IPS-NIHi11 (cell line): ENCODE measurements around the gene CEP295NL.
"Not testable (repeated sequence)": the region's sequence is repeated elsewhere in the genome, so short reads cannot be mapped to it uniquely, and the experiment has no call there.

ENCODE experiments used
- DNase-seq: peaks from one replicate; pipeline ENCODE4 v3.0.0; 2012; ENCODE audit warnings: mixed read lengths, low spot score

The CEP295NL gene

DNA sequence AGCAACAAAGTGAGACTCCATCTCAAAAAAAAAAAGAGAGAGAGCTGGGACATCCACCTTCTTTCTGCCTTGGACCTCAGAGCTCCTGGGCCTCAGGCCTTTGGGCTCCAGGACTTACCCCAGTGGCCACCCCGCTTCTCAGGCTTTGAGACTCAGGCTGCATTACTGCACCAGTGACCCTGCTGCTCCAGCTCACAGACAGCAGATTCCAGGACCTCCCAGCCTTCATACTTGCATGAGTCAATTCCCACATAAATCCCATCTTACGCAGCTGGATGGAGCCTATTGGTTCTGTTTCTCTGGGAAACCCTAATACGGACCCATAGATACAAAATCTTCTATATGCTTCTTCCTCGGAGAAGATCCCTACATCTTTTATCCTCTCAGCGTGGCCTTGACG, 2.1 kb upstream of the CEP295NL start:
- DNase-seq: no peak

DNA sequence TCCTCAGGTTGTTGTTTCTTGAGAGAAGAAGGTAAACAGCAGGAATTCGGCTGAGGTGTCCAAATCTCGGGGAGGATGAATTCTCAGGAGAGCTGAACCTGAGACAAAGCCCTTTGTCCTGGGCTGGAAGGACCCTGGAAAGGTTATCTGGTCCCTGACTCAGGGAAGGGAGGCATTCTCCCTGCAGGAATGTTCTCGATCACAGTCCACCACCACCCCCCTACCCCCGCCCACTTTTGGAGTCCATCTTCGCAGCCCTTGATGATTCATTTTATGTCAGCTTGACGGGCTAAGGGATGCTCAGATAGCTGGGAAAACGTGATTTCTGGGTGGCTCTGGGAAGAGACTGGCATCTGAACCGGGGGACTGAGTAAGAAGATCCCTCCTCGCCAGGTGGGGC, 1.4 kb upstream of the CEP295NL start:
- no peak for DNase-seq

DNA sequence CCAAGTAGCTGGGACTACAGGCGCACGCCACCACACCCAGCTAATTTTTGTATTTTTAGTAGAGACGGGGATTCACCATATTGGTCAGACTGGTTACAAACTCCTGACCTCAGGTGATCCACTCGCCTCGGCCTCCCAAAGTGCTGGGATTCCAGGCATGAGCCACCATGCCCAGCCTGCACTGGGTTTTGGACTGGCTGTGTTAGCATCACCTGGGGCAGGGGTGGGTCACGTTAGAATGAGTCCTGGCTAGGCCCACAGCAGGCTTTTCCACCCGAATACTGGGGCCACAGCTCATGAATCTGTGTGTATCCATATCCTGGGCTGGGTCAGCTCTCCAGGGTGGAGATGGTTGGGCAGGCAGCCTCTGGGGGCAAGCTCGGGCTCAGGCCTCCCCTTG, 770 bp downstream of the CEP295NL start:
- DNase-seq: not testable (repeated sequence)

DNA sequence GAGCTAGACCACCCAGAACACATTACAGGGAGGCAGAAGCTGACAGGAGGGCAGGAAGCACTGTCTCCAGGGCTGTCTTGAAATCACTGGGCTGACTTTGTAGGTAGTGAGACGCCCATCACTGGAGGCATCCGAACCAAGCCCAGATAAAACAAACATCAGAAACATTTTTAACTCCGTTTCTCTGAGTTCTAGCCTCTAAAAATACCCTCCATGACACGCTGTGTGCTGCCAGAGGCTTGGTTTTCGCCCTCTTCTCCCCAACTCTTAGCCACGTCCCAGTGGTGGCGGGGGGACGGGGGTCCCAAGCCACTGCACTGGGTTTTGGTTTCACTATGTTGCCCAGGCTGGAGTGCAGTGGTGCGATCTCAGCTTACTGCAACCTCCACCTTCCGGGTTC, 1.2 kb downstream of the CEP295NL start:
- no peak for DNase-seq

DNA sequence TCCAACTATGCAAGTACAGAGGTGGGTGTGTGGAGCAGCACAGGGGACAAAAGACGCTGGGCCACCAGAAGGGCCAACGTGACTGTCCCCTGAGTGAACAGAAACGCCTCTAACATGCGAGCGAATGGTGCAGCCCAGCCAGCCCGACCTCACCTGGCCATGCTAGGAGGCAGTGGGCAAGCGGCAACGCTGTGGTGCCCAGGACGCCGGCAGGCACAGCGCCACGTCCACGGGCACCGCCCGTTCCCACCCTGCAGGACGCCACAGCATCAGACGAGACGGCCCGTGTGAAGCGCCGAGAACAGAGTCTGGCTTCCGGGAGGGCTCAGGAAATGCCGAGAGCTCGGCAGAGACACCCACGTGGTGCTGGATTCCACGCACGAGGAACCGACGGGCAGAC, 2.2 kb downstream of the CEP295NL start:
- no peak for DNase-seq

DNA sequence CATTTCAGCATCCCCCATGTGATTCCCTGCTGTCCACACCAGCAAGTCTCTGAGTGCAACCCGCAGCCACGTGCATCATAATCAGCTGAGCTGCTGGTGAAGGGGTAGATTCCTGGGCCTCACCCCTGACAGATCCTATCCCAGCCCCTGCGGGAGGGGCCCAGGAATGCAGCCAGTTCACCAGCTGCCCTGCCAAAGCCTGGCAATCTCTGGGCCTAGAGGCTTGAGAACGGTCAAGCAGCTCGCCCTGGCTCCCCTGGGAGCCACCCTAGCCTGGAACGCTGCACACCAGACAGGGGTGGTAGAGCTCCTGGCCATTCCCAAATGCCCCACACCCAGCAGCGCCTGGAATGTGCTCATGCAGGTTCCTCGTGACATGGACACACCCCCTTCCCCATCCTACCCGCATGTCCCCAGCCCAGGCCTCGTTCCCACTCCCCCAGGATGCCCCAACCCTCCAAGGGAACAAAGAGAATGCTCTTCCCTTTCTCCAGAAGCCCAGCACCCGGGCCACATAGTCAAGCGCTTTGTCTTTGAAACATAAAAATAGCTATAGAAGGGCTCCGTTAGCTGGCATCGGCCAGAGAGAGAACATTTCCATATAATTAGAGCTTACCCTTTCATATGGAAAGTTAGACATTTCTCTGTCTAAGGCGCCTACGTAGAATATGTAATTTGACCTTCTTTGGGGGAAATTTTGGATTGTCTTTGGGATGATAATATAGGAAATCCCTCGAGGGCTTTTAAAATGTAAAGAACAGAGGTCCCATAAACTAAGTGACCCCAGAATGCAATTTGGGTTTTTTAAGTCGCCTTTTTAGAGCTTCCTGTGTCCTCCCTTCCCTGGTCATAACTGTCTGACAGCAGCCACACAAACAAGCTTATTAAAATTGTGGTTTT, 3.4 kb downstream of the CEP295NL start:
- DNase-seq: peak; percentile 68

DNA sequence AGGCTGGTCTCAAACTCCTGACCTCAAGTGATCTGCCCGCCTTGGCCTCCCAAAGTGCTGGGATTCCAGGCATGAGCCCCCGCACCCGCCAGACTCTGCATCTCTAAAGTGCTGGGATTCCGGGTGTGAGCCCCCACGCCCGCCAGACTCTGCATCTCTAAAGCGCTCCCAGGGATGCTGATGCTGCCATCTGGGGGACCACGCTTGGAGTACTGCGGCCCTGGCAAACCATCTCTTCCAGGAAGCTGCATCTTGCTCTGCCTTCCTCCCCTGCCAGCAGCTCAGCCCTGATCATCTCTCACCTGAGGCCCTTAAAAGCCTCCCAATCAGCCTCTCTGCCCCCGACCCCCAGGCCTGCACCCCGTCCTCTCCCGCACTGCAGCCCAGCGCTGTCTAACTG, 4.1 kb downstream of the CEP295NL start:
- no peak for DNase-seq

DNA sequence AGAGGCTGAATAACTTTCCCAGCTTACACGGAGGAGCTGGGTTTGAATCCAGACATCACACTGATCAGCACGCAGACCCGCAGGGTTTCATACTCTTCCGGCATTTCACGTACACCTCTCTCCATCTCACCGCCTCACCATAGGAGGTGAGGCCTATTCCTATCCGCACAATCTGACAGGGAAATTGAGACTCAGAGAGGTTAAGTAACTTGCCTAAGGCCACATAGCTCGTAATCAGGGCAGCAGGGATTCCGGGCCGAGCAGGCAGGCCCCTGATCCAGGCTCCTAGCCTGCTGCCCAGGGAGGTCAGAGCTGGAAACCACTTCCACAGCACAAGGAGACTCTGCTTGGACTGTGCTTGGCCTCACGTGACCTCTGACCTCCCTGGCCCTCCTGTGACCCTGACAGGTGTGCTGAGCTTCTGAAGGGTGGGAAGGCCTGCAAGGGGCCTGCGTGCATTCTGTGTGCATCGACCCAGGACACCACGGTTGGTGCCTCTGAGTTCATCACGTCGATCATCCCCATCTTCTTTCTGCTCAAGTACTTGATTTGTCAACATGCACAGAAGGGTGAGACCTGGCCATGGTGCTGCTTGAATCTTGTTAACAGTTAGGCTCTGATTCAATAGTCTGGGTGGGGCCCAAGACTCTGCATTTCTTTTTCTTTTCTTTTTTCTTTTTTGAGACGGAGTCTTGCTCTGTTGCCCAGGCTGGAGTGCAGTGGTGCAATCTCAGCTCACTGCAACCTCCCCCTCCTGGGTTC, 4.7 kb downstream of the CEP295NL start:
- no peak for DNase-seq

DNA sequence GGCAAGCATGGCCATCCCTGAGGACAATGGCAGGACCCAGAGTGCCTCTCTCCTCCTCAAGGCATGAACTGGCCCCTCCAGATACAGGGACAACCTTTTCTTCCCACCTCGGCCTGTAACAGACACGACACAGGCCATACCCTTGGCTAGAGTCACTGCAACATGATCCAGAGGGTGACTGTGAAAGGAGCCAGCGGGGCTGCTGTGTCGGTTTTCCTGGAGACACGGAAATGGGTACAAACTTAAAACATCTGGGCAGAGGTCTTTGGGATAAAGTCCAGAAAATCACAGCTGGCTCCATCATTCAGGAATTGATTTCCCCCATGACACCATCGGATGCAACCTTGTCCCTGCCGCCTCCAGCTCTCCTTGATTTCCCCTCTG, 5.3 kb downstream of the CEP295NL start:
- no peak for DNase-seq

DNA sequence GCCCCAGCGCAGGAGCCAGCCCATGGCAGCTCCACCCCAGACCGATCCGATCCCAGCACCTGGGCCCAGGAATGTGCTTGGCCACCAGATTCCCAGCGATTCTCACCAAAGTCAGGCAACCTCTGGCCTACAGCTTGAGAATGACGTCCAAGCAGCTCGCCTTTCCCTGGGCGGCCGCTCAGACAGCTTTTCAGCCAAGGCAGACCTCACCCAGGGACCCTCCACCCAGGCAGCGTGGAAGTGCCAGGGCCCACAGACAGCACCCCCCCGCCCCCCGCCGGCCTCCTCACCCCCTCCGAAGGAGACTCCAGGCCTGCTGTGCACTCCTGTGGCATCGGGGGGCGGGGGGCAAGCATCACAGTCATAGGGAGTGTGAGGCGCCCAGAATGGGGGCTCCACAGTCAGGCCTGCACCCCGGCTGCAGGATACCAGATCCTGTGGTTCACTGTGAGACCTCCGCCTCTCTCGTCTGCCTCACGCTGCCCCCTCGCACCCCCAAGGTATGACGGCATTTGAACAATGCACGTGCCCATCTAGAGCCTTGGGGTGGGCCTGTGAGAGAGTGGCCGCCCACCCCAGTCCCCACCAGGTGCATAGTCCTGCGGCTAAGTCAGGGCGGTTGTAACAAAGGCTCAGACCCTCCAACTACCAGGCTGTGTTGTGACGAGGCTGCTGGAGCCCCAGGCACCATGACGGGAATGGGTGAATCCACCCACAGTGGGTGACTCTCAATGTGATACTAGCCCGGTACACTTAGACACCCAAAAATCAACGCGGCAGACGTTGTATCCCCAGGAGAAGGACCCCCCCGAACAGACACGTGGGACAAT, 6.0 kb downstream of the CEP295NL start:
- DNase-seq: no peak

DNA sequence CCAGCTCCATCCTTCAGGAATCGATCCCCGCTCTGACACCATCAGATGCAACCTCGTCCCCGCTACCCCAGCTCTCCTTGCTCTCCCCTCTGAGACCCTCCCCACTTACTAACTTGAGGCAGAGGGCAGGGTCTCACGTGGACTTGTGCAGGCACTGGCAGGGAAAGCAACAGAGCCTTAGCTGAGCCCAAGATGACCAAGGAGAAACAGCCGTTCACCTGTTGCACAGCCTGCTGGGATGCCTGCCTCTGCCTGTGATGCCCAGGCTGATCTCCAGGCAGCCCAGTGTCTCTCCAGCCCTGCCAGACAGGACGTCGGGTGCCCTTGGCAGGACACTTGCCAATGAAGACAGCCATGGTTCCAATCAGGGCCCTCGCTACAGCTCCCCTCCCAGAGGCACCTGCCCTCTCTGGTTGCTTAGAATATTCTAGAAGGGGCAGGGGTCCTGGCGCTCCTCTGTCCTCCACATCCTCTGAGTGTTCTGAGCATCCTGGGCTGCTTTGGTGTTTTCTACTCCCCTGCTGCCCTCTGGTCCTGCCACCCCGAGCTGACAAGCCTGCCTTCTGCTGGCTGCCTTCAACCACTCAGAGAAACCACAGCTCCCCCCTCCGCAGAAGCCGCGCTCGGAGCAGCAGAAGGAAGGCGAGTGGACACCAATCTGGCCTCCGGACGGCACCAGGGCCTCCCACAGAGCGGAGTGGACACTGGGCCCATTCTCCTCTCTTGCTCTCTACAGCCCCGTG, 6.7 kb downstream of the CEP295NL start:
- DNase-seq: no peak

DNA sequence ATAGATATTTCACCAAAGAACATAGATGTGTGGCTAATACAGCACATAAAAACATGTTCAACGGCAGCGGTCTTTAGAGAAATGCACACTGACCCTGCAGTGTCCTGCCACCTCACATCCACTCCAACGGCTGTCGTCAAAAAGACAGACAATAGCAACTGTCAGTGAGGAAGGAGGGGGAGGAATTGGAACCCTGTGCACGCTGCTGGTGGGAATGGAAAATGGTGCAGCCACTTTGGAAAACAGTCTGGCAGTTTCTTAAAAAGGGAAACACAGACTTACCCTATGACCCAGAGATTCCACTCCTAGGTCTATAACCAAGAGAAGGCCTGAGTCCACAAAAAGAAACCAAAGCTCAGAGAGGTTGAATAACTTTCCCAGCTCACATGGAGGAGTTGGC, 7.7 kb downstream of the CEP295NL start:
- no peak for DNase-seq

DNA sequence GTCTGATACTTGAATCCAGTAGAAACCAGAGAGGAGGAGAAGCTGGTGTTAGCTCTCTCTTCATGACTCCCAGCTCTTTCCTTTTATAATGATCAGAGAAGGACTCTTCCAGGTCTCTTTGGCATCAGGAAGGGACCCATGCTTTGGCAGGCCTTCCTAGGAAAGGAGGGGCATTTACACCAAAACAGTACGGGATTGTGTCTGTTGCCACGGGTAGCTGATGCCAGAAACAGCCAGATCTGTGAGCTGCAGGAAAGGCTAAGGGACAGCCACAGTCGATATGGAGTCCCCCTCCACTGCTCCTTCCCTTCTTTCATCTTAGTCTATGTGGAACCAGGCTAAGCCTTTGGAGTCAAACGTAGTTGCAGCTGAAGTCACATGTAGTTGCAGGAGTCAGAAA, 9.3 kb downstream of the CEP295NL start:
- no peak for DNase-seq

DNA sequence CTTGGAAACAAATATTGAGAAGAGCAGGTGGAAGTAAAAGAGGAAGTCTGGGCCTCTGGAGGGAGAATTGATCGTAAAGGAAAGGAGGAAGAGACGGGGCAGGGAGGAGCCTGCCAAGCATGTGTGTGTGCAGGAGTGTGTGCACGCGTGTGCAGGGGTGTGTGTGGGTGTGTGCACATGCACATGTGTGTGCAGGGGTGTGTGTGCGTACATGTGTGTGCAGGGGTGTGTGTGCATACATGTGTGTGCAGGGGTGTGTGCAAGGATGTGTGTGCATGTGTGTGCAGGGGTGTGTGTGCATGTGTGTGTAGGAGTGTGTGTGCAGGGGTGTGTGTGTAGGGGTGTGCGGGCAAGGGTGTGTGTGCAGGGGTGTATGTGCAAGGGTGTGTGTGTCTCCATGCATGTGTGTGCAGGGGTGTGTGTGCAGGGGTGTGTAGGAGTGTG, 10.0 kb downstream of the CEP295NL start:
- DNase-seq: no peak

DNA sequence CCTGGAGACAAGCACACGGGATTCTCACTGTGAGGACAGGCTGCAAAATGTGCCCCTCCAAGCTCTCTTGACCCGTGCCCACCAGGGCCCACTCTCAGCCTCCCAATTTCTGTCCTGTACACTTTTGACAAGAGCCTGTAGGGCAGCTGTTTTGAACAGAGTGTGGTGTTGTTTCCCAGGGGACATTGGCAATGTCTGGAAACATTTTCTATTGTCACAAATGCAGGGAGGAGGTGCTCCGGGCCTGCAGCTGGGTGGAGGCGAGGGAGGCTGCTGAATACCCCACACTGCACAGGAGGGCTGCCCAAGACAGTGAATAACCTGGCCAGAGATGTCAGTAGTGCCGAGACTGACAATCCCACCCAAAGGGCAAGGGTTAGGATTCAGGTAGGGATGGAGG, 10.5 kb downstream of the CEP295NL start:
- no peak for DNase-seq

DNA sequence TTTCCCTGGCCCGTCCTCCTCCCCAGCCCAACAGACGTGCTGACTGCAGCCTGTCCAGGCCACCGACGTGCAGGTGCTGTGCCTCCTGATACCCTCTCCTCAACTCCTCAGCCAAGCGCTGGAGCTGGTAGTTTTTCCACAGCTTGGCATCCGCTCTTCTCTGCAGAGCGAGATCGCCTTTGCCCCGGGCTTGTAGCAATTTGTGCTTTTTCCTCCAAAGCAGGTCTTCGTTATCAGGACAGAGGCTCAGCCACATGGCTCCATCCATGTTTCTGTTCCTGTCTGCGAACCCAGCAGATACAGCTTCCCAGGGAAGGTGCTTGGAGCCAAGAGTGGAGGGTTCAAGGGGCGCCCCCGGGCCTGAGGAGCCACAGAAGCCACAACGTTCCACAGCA, 10.9 kb downstream of the CEP295NL start:
- DNase-seq: no peak

DNA sequence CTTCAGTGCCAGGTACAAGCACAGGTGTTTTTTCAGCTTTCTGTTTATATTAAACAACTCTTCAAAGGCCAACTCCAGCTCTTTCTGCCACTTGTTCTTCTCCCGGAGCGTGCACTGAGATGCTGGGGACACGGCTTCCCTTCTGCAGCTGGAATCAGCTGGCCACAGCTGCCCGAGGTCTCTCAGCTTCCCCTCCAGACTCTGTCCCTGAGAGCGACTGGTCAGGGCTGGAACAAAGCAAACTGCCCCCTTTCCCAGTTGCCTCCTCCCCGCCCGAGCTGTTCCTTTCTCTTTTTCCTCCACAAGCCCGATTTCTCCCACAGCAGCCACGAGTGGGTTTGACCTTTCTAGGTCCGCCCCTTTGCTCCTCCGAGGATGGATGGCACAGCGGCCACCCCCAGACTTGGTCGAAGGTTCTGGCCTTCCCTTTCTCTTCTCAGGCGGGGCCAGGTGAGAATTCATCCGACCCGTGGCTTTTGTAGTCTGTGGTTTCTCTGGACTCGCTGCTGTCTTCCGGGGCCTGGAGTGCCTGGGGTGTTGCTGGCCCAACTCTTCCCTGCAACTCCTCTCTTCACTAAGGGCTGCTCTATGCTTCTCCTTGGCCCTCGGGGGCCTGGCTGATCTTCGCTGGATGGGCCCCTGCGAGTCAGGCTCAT, 11.5 kb downstream of the CEP295NL start:
- no peak for DNase-seq

DNA sequence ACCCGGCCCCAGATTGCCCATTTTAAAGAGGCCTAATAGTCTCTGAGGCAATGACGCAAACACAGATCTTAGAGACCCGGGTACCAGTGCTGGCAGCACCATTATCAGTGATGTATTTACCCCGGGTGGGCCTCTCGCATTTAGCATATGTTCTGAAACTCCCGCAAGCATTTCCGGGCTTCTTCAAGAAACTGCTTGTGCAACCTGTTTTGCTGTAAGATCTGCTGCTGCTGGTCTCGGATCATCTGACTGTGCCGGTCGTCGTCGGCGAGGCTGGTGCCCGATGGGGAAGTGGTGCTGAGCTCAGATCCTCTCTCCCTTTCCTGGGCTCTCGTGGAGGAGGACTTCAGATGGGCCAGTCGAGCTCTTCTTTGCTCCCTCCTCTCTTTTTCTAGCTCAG, 12.5 kb downstream of the CEP295NL start:
- no peak for DNase-seq

DNA sequence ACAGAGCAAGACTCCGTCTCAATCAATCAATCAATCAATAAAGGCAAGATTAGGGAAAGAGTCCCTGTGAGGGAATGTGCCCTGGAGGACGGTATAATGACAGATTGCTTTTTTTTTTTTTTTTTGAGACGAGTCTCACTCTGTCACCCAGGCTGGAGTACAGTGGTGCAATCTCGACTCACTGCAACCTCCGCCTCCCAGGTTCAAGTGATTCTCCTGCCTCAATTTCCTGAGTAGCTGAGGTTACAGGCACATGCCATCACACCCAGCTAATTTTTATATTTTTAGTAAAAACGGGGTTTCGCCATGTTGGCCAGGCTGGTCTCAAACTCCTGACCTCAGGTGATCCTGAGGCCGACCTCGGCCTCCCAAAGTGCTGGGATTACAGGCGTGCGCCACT, 12.9 kb downstream of the CEP295NL start:
- not testable (repeated sequence) for DNase-seq

DNA sequence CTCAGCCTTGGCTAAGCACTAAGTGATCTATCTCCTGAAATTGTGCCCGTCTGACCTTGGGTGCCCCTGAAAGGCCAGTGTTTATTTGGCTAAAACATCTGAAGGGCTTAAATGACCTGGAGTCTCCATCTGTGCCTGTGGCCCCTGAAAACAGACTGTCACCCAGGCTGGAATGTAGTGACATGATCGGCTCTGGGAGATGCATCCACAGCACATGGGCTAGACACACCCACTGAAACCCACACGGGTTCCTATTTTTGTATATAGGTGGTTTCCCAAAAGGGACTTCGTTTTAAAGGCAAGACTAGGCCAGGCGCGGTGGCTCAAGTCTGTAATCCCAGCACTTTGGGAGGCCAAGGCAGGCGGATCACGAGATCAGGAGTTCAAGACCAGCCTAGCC, 13.5 kb downstream of the CEP295NL start:
- DNase-seq: no peak

DNA sequence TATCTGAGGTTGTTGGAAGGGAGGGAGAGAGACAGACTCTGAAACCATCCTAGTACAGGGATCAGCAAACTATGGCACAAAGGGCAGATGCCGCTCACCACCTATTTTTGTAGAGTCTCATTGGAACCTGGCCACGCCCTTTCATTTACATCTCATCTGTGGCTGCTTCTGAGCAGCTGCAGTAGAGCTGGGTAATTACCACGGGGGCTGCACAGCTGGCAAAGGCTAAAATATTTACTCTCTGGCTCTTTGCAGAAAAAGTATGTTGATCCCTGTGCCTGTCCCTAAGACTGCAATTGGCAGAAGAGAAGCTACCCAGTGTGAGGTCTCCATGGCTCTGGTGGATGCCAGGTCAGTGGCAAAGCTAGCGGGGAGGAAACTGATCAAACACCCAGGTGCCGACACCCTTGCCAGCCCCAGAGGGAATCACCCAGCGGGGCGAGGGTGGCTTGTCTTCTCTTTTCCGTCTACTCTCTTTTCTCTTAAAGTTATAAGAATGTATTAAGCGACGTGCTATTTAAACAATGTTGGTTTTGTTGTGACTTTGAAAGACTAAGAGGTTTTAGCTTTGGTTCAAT, 14.0 kb downstream of the CEP295NL start:
- no peak for DNase-seq
